M059J (cell line): ENCODE measurements around the gene DBP. TPM values are rescaled to one million over a fixed set of nuclear protein-coding genes. Genes with fewer than 3 reads are reported as not detected.

Experiments
- total RNA-seq: library from RNA; depleted of rRNA; stranded (reverse); fragments of >200 nt; shearing (Covaris generic); gene quantifications from 2 replicates; pipeline ENCODE4 v1.2.3, GENCODE V29; 2014; rRNA removed

The DBP gene
- total RNA-seq, 1 experiment from 2014 or later = 20.1 TPM

Other genes with a start within 250 kb of the DBP start
- 236 and 247 TPM in 2 replicates for gene KDELR1, start 245.8 kb downstream of the DBP start, total RNA-seq
- gene GRIN2D, start 243.7 kb downstream of the DBP start, total RNA-seq = 0.42 and 1.2 TPM in 2 replicates
- gene GRWD1, start 191.4 kb downstream of the DBP start, total RNA-seq = 41.3 and 49.9 TPM in 2 replicates
- 0.02 and 0.47 TPM in 2 replicates for gene KCNJ14, start 181.8 kb downstream of the DBP start, total RNA-seq
- 33.5 and 63.4 TPM in 2 replicates for gene CYTH2, start 168.0 kb downstream of the DBP start, total RNA-seq
- gene LMTK3, start 125.5 kb downstream of the DBP start, total RNA-seq = 0.17 TPM in 1 of 2 replicates, not detected in the other
- not detected in 2 replicates for gene SULT2B1, start 85.2 kb downstream of the DBP start, total RNA-seq
- gene SPACA4, start 30.6 kb downstream of the DBP start, total RNA-seq = not detected in 2 replicates
- 0.89 TPM in 1 of 2 replicates, not detected in the other for gene FAM83E, start 22.3 kb downstream of the DBP start, total RNA-seq
- gene RPL18, start 18.2 kb downstream of the DBP start, total RNA-seq = 1,286 and 1,602 TPM in 2 replicates
- gene SPHK2, start 17.9 kb downstream of the DBP start, total RNA-seq = 2.9 and 5.4 TPM in 2 replicates
- gene CA11, start 8.8 kb upstream of the DBP start, total RNA-seq = 1.9 and 5.1 TPM in 2 replicates
- 0.05 and 0.79 TPM in 2 replicates for gene NTN5, start 35.6 kb upstream of the DBP start, total RNA-seq
- not detected in 2 replicates for gene FUT2, start 58.6 kb upstream of the DBP start, total RNA-seq
- 0.81 and 1.0 TPM in 2 replicates for gene MAMSTR, start 82.3 kb upstream of the DBP start, total RNA-seq
- 0.20 TPM in 1 of 2 replicates, not detected in the other for gene RASIP1, start 103.2 kb upstream of the DBP start, total RNA-seq
- gene IZUMO1, start 109.5 kb upstream of the DBP start, total RNA-seq = not detected in 2 replicates
- 0.15 and 0.79 TPM in 2 replicates for gene FUT1, start 115.3 kb upstream of the DBP start, total RNA-seq
- 0.37 TPM in 1 of 2 replicates, not detected in the other for gene FGF21, start 118.1 kb upstream of the DBP start, total RNA-seq
- 41.0 and 54.0 TPM in 2 replicates for gene BCAT2, start 173.7 kb upstream of the DBP start, total RNA-seq
- gene HSD17B14, start 199.1 kb upstream of the DBP start, total RNA-seq = 20.9 and 22.7 TPM in 2 replicates
- 4.3 and 5.0 TPM in 2 replicates for gene PLEKHA4, start 231.2 kb upstream of the DBP start, total RNA-seq
- gene PPP1R15A, start 235.0 kb upstream of the DBP start, total RNA-seq = 31.1 and 40.5 TPM in 2 replicates